Hematopoietic multipotent progenitor cell treated with erythropoietin and hydrocortisone succinate and interleukin-3 and kit ligand, for 6 days (in vitro differentiated cells): ENCODE results near the gene MED25.

ENCODE experiments used
- DNase-seq: peaks from one replicate; pipeline ENCODE4 v3.0.0-alpha.2; 2015

The MED25 gene

DNA sequence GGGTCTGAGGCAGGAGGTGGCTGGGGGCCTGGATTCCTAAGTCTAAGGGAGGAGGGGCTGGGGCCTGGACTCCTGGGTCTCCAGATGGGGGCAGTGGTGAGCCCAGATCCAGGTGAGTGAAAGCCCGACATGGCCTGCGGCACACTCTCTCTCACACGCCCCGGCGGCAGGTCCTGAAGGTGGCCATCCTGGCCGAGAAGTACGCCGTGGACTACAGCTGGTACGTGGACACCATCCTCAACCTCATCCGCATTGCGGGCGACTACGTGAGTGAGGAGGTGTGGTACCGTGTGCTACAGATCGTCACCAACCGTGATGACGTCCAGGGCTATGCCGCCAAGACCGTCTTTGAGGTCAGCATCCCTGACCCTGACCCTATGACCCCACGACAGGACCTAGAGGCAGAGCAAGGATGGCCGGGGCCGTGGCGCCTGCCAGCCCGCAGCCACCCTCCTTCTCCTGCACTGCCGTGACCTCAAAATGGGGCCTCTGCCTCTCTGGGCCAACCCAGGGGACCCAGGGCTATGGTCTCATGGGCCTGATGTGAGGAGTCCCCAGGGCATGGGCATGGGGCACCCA lies 18.2 kb upstream of the MED25 start:
- DNase-seq, result peak; percentile 21

- DNase-seq, result no peak
These were observed 17.3 kb upstream of the MED25 start for GRCh38 chr19:49800771-49801170.

DNA sequence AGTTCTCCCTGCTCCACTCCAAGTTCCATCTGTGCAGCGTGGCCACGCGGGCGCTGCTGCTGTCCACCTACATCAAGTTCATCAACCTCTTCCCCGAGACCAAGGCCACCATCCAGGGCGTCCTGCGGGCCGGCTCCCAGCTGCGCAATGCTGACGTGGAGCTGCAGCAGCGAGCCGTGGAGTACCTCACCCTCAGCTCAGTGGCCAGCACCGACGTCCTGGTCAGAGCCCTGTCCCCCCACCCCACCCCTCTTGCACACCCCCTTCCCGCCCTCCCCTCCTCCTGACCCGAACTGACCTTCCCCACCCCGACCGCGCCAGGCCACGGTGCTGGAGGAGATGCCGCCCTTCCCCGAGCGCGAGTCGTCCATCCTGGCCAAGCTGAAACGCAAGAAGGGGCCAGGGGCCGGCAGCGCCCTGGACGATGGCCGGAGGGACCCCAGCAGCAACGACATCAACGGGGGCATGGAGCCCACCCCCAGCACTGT lies 16.6 kb upstream of the MED25 start:
- no peak for DNase-seq

GRCh38 chr19:49801966-49802661 lies 16.0 kb upstream of the MED25 start:
- peak; percentile 59 for DNase-seq

DNA sequence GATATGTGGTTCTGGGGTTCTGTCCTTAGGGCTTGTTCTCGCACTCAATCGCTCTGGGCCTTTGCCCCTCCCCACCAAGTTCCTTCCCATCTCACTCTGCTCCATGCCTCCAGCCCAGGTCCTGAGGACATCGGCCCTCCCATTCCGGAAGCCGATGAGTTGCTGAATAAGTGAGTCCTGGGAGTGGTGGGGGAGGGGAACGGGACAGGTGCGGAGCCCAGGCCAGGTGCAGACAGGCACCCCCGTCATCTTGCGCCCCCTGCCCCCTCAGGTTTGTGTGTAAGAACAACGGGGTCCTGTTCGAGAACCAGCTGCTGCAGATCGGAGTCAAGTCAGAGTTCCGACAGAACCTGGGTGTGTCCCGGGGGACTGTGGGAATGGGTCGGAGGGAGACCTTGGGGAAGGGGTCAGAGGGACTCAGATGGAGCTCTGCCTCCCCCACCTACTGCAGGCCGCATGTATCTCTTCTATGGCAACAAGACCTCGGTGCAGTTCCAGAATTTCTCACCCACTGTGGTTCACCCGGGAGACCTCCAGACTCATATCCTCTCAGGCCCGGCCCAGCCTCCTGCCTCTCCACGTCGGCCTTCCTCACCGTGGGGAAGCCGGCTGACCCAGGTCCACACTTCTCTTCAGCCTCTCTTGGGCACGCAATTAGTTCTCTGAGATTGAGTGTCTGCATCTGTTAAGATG lies 15.1 kb upstream of the MED25 start:
- DNase-seq, result no peak

DNA sequence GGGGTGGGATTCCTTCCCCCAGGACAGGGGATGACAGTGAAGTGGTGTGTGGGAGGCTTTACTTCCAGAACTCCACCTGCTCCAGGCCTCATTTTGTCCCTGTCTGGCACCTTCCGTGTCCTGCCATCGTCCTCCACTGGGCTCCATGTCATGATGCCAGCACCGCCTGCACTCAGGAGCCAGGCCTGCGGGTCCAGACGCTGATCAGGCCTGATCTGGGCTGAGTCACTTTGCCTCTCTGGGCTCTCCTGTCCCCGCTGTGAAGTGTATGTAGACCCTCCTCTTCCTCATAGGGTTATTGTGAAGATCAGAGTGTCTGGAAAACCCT lies 14.6 kb upstream of the MED25 start:
- DNase-seq, result no peak

- no peak for DNase-seq
These were observed 12.1 kb upstream of the MED25 start for GRCh38 chr19:49805822-49806619.

GRCh38 chr19:49806620-49806959 lies 11.5 kb upstream of the MED25 start:
- DNase-seq, result no peak

DNA sequence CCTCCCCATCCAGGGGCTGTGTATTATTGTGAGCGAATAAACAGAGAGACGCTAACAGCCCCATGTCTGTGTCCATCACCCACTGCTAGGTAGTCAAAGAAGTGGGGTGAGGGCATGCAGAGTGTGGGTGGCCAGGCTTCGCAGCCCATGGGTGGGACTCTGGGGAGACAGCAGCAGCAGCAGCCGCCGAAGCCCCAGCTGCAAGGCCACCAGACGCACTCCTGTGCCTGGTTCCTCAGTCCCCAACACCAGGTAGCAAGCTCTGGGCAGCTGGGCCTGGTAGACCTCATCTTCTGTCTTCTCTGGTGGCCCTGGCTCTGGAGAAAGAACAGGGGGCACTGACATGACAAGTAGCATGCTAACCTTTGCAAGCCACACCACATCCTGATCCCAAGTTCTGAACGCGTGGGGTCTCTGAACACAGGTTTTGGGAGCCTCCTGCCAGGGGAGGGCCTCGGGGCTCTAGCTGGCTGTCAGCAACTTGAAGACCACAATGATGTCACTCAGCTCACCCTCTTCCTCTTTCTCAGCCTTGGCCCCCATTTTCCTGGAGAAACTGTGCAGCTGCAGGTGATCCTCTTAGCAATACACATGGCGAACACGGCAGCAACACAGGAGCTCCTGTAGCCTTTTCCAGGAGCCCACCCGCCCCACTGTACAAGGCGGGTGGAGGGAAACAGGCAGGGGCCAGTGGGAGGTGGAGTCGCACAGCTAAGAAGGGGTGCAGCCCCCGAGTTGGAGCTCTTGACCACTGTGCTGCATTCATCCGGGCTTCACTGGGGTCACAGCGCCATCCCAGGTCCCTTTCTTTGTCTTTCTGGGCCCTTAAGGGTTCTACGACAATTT lies 10.8 kb upstream of the MED25 start:
- peak; percentile 73 for DNase-seq

DNA sequence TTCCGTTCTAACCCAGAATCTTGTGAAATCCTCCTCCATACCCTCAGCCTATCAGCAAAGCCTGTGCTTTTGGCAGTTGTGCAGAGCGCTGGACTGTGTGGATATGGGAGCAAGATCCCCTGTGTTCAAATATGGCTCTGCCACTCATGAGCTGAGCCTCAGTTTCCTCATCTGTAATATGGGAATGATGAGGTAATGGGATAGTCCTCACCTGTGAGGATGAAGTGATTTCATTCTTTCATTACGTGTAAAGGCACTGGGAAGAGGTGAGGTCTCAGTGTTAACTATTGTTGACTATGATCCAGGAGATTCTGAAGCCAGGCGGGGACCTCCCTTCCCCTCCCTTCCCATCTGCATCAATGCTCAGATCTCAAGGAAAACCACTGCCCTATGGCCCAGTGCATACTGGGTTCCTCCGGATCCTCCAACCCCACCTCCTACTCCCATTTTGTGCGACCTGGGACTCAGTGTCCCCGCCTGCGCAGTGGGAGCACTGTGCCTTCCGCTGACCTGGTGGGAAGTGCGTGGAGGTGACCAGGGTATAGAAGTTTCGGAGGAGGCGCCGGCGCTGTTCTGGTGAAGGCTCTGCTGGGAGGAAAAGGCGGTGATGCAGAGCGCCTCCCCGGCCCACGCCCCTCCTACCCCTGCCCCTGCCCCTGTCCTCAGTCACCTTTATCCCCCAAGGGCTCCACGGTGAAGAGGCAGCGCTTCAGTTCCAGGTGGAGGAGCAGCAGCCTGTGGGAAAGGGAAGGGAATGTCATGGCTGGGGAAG lies 10.0 kb upstream of the MED25 start:
- peak; percentile 15 for DNase-seq

- peak; percentile 96 for DNase-seq
These were observed 9.4 kb upstream of the MED25 start for GRCh38 chr19:49808711-49809159.

DNA sequence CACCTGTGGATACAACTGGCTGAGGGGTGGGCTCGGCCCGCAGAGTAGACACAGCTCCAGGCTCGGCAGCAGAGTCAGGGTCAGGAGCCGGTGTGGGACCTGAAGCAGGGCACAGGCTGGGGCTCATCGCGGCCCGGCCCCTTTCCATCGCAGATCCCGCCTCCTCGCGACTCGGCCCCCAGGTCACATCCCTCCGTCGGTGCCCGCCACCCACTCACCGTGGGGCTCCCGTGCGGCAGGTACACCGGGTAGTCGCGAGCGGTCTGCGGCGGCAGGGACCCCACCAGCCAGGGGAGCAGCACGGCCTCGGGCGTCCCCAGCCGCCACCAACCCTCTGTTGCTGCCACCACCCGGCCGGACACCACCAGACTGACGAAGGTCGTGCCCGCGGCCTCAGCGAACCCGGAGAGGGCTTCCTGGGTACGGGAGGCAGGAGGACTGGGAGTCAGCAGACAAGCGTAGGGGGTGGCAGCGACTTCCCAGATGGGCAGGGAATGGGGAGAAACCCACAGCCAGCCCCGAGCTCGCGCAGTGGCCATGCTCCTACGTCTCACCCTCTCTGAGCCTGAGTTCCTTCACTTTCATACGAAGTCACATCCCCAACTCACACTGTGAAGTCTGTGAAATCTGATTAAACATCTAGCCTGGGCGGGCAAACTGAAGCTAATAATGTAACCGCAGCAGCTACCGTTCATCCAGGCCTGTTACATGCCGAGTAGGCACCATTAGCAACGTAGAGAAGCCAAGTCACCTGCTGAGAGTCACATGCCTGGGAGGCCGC lies 8.7 kb upstream of the MED25 start:
- peak; percentile 79 for DNase-seq

DNA sequence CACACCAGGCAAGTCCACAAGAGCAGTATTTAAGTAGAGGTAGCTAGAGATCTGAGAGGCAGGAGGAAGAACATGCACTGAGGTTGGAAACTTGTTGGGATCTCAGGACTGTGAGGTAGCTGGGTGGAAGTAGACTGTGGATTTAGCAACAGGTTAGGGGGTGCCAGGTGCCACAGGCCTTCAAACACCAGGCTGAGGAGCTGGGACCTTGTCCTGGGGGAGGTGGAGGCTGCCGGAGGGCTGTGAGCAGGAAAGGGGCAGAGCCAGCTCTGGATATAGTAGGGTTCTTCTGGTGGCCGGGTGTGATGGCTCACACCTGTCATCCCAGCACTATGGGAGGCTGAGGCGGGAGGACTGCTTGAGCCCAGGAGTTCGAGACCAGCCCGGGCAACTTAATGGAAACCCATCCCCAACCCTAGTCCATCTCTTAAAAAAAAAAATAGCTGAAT lies 8.1 kb upstream of the MED25 start:
- no peak for DNase-seq

- DNase-seq, result no peak
These were observed 6.8 kb upstream of the MED25 start for GRCh38 chr19:49811328-49811727.

GRCh38 chr19:49812452-49812996 lies 5.6 kb upstream of the MED25 start:
- DNase-seq, result no peak

- DNase-seq, result peak; percentile 99
These were observed 4.9 kb upstream of the MED25 start, which contains the start of gene FUZ for GRCh38 chr19:49812997-49813861. FUZ (minus strand) TSS chr19:49813292; CDS start chr19:49813106, 186 bp downstream.

DNA sequence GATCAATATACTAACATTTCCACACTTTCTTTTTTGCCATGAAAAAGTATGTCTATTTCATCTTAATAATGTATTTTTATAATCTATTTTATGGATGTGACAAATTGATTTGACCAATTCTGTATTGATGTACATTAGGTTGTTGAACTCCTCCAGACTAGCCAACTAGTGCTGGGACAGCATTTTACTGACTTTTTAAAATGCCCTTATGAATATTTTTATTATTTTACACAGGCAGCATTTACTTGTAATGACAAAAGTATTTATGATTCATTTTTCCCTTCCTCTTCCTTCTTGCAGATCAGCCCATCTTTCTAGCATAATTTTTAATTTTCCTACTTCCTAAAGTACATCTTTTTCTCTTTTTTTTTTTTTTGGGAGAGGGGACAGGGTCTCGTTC lies 4.1 kb upstream of the MED25 start:
- peak; percentile 19 for DNase-seq

GRCh38 chr19:49816590-49816989 lies 1.5 kb upstream of the MED25 start:
- no peak for DNase-seq

GRCh38 chr19:49818649-49819370 lies 721 bp downstream of the MED25 start:
- peak; percentile 32 for DNase-seq
